Naive thymus-derived CD4-positive, alpha-beta T cell (primary cell): Measurements from ENCODE around the gene NRG3. TPM values are rescaled to one million over a fixed set of nuclear protein-coding genes. Genes with fewer than 3 reads are reported as not detected.

ENCODE experiments used
- ATAC-seq: fragments of 150-1000 bp; cut with Tn5 transposase; 2 replicates; pipeline ENCODE4 v1.10.0; 2021; ENCODE audit warnings: mild to moderate bottlenecking, moderate library complexity
- CTCF ChIA-PET: fragments of 350-600 bp; sonication (Branson Sonifier 250); formaldehyde crosslinking; loops from one replicate; lab custom pipeline; 2021; ENCODE audit warnings: antibody characterized with exemption; lab: Charles Lee
- POLR2A ChIA-PET: fragments of 350-600 bp; sonication (Branson Sonifier 250); formaldehyde crosslinking; loops from one replicate; lab custom pipeline; 2021; ENCODE audit warnings: antibody characterized with exemption, inconsistent platforms; lab: Charles Lee
- DNase-seq, 9 donors: peaks; one replicate each; pipeline versions ENCODE4 v3.0.0 to v3.0.0-alpha.2; 2020 to 2022; ENCODE audit warnings: mixed read lengths in 1 of 9
- H3K27ac ChIP-seq: one replicate; pipeline ENCODE4 v1.7.0; 2013; ENCODE audit warnings: mild to moderate bottlenecking, low read depth, low read length, moderate library complexity
- H3K27me3 ChIP-seq, 2 donors: one replicate each; pipeline ENCODE4 v1.7.0; 2013; ENCODE audit warnings: low read length in 2 of 2, mild to moderate bottlenecking in 2 of 2, moderate library complexity in 2 of 2; ENCODE audit not compliant: control insufficient read depth in 2 of 2, insufficient read depth in 2 of 2
- H3K36me3 ChIP-seq, 3 experiments: 1 replicate in 2 of 3; 2 replicates in 1 of 3; pipeline ENCODE4 v1.7.0; 2013; ENCODE audit warnings: low read length in 3 of 3, mild to moderate bottlenecking in 3 of 3, moderate library complexity in 1 of 3; ENCODE audit not compliant: insufficient read depth in 3 of 3, control insufficient read depth in 2 of 3
- H3K4me1 ChIP-seq, 2 donors: one replicate each; pipeline ENCODE4 v1.7.0; 2013; ENCODE audit warnings: low read length in 2 of 2, mild to moderate bottlenecking in 2 of 2, moderate library complexity in 1 of 2; ENCODE audit not compliant: control insufficient read depth in 2 of 2, insufficient read depth in 2 of 2
- H3K4me3 ChIP-seq: 2 replicates; pipeline ENCODE4 v1.7.0; 2013; ENCODE audit warnings: mild to moderate bottlenecking, low read length
- H3K9me3 ChIP-seq, 3 experiments: 1 replicate in 2 of 3; 2 replicates in 1 of 3; pipeline ENCODE4 v1.7.0; 2013; ENCODE audit warnings: low read length in 3 of 3; ENCODE audit not compliant: control insufficient read depth in 2 of 3
- H3K27ac Mint-ChIP-seq, 9 donors: one replicate each; pipeline ENCODE4 v1.8.0; 2020 to 2022; ENCODE audit warnings: mixed read lengths in 9 of 9, mild to moderate bottlenecking in 8 of 9, moderate library complexity in 5 of 9, inconsistent platforms in 2 of 9
- H3K27me3 Mint-ChIP-seq, 5 donors: one replicate each; pipeline ENCODE4 v1.8.0; 2021 to 2022; ENCODE audit warnings: mixed read lengths in 5 of 5, mild to moderate bottlenecking in 1 of 5
- H3K36me3 Mint-ChIP-seq, 5 donors: one replicate each; pipeline ENCODE4 v1.8.0; 2020 to 2022; ENCODE audit warnings: mixed read lengths in 5 of 5, mild to moderate bottlenecking in 3 of 5, inconsistent platforms in 1 of 5
- H3K4me1 Mint-ChIP-seq, 7 donors: one replicate each; pipeline ENCODE4 v1.8.0; 2020 to 2022; ENCODE audit warnings: mixed read lengths in 7 of 7, mild to moderate bottlenecking in 3 of 7, inconsistent platforms in 1 of 7
- H3K4me3 Mint-ChIP-seq, 10 donors: one replicate each; pipeline ENCODE4 v1.8.0; 2020 to 2022; ENCODE audit warnings: mild to moderate bottlenecking in 10 of 10, mixed read lengths in 10 of 10, moderate library complexity in 6 of 10, inconsistent platforms in 2 of 10
- H3K9me3 Mint-ChIP-seq, 11 donors: one replicate each; pipeline ENCODE4 v1.8.0; 2020 to 2022; ENCODE audit warnings: mixed read lengths in 11 of 11, mild to moderate bottlenecking in 4 of 11, inconsistent platforms in 1 of 11, moderate library complexity in 1 of 11
- intact Hi-C, 2 donors: fragments of 100-400 bp; cut with micrococcal nuclease; formaldehyde crosslinking; loops; one replicate each; pipeline ENCODE4 v1.15.1; 2023
- polyA plus RNA-seq, 2 donors: library from polyadenylated mRNA; unstranded; fragments of 300-500 nt; fragmentation: Illumina TruSeq; gene quantifications; one replicate each; pipeline ENCODE4 v1.2.3, GENCODE V29; 2021
- total RNA-seq, 6 experiments: library from RNA in 5 of 6; stranded (reverse) in 5 of 6; gene quantifications; 1 replicate in 5 of 6; 2 replicates in 1 of 6; pipeline ENCODE4 v1.2.3 and lab custom pipeline; 2021 to 2026

The NRG3 gene
- total and polyA plus RNA-seq, 7 experiments from 2014 or later: not detected

GRCh38 chr10:82535457-82535856 lies 660.5 kb downstream of the NRG3 start:
- Mint-ChIP-seq H3K9me3 (peaks cover 0 to 11% (median 3%) of the 10 kb centered on the region in 11 donors), H3K27me3 (no peaks in the 10 kb centered on the region), H3K27ac (no peak overlapping the region), H3K4me3 (no peak overlapping the region), H3K4me1 (no peaks in the 10 kb centered on the region), H3K36me3 (no peaks in the 10 kb centered on the region)
- ChIA-PET POLR2A (no interaction called here), CTCF (no interaction called here)
- DNase-seq (no peak), ATAC-seq (no peak)
- Histone ChIP-seq H3K36me3 (no peaks in the 10 kb centered on the region), H3K27me3 (no peaks in the 10 kb centered on the region), H3K4me1 (no peaks in the 10 kb centered on the region), H3K9me3 (no peaks in the 10 kb centered on the region), H3K27ac (no peak overlapping the region), H3K4me3 (no peak overlapping the region)
- intact Hi-C loops: no loop called here

GRCh38 chr10:82536668-82537067 lies 661.7 kb downstream of the NRG3 start:
- ATAC-seq: no peak
- H3K4me3 Mint-ChIP-seq: no peak overlapping the region
- intact Hi-C loops: no loop called here

GRCh38 chr10:82538272-82538671 lies 663.3 kb downstream of the NRG3 start:
- Mint-ChIP-seq H3K27ac (no peak overlapping the region), H3K4me3 (no peak overlapping the region), H3K4me1 (no peaks in the 10 kb centered on the region), H3K36me3 (no peaks in the 10 kb centered on the region), H3K27me3 (no peaks in the 10 kb centered on the region), H3K9me3 (peaks cover 2 to 10% (median 4%) of the 10 kb centered on the region in 11 donors)
- DNase-seq (no peak), ATAC-seq (no peak)
- no peaks in the 10 kb centered on the region for H3K9me3 ChIP-seq
- intact Hi-C loops: no loop called here
- no peak overlapping the region for H3K4me3 ChIP-seq
- H3K36me3 ChIP-seq: no peaks in the 10 kb centered on the region
- no peaks in the 10 kb centered on the region for H3K27me3 ChIP-seq
- no peak overlapping the region for H3K27ac ChIP-seq
- ChIA-PET POLR2A (no interaction called here), CTCF (no interaction called here)
- no peaks in the 10 kb centered on the region for H3K4me1 ChIP-seq

More at GRCh38 chr10:82536668-82537067, 661.7 kb downstream of the NRG3 start:
- CTCF ChIA-PET: no interaction called here
- Mint-ChIP-seq H3K9me3 (peaks cover 0 to 11% (median 3%) of the 10 kb centered on the region in 11 donors), H3K27ac (no peak overlapping the region), H3K36me3 (no peaks in the 10 kb centered on the region), H3K27me3 (no peaks in the 10 kb centered on the region), H3K4me1 (no peaks in the 10 kb centered on the region)
- POLR2A ChIA-PET: no interaction called here
- no peak for DNase-seq
- no peak overlapping the region for H3K27ac ChIP-seq
- no peaks in the 10 kb centered on the region for H3K27me3 ChIP-seq
- no peaks in the 10 kb centered on the region for H3K36me3 ChIP-seq
- H3K4me1 ChIP-seq: no peaks in the 10 kb centered on the region
- H3K4me3 ChIP-seq: no peak overlapping the region
- no peaks in the 10 kb centered on the region for H3K9me3 ChIP-seq

GRCh38 chr10:82543631-82544030 lies 668.6 kb downstream of the NRG3 start:
- ATAC-seq (no peak), DNase-seq (no peak)
- intact Hi-C loops: no loop called here
- no peaks in the 10 kb centered on the region for H3K27me3 ChIP-seq
- Mint-ChIP-seq H3K9me3 (peaks cover 0 to 12% (median 5%) of the 10 kb centered on the region in 11 donors), H3K27ac (no peak overlapping the region), H3K4me3 (no peak overlapping the region), H3K27me3 (no peaks in the 10 kb centered on the region), H3K4me1 (no peaks in the 10 kb centered on the region), H3K36me3 (no peaks in the 10 kb centered on the region)
- H3K4me3 ChIP-seq: no peak overlapping the region
- CTCF ChIA-PET: no interaction called here
- H3K27ac ChIP-seq: no peak overlapping the region
- no peaks in the 10 kb centered on the region for H3K4me1 ChIP-seq
- H3K36me3 ChIP-seq: no peaks in the 10 kb centered on the region
- POLR2A ChIA-PET: no interaction called here
- H3K9me3 ChIP-seq: no peaks in the 10 kb centered on the region

GRCh38 chr10:82544377-82544776 lies 669.4 kb downstream of the NRG3 start:
- Mint-ChIP-seq H3K27me3 (no peaks in the 10 kb centered on the region), H3K4me1 (no peaks in the 10 kb centered on the region), H3K36me3 (no peaks in the 10 kb centered on the region), H3K4me3 (no peak overlapping the region), H3K9me3 (peaks cover 0 to 12% (median 5%) of the 10 kb centered on the region in 11 donors), H3K27ac (no peak overlapping the region)
- Histone ChIP-seq H3K27me3 (no peaks in the 10 kb centered on the region), H3K9me3 (no peaks in the 10 kb centered on the region), H3K4me3 (no peak overlapping the region), H3K27ac (no peak overlapping the region), H3K36me3 (no peaks in the 10 kb centered on the region), H3K4me1 (no peaks in the 10 kb centered on the region)
- POLR2A ChIA-PET: no interaction called here
- no peak for ATAC-seq
- CTCF ChIA-PET: no interaction called here
- no peak for DNase-seq
- intact Hi-C loops: no loop called here

- no peaks in the 10 kb centered on the region for H3K4me1 ChIP-seq
- ATAC-seq: no peak
- intact Hi-C loops: no loop called here
- Mint-ChIP-seq H3K4me3 (no peak overlapping the region), H3K9me3 (peaks cover 0 to 5% (median 0%) of the 10 kb centered on the region in 11 donors), H3K36me3 (no peaks in the 10 kb centered on the region), H3K4me1 (no peaks in the 10 kb centered on the region), H3K27ac (no peak overlapping the region), H3K27me3 (no peaks in the 10 kb centered on the region)
- no peak overlapping the region for H3K27ac ChIP-seq
- POLR2A ChIA-PET: no interaction called here
- H3K27me3 ChIP-seq: no peaks in the 10 kb centered on the region
- DNase-seq: no peak
- H3K36me3 ChIP-seq: no peaks in the 10 kb centered on the region
- no peaks in the 10 kb centered on the region for H3K9me3 ChIP-seq
- no peak overlapping the region for H3K4me3 ChIP-seq
- CTCF ChIA-PET: no interaction called here
Observed at GRCh38 chr10:82551506-82551905, 676.5 kb downstream of the NRG3 start.

GRCh38 chr10:82552267-82552666 lies 677.3 kb downstream of the NRG3 start:
- ATAC-seq (no peak), DNase-seq (no peak)
- Histone ChIP-seq H3K9me3 (no peaks in the 10 kb centered on the region), H3K36me3 (no peaks in the 10 kb centered on the region), H3K27me3 (no peaks in the 10 kb centered on the region), H3K4me1 (no peaks in the 10 kb centered on the region), H3K4me3 (no peak overlapping the region), H3K27ac (no peak overlapping the region)
- ChIA-PET POLR2A (no interaction called here), CTCF (no interaction called here)
- H3K27me3 Mint-ChIP-seq: no peaks in the 10 kb centered on the region
- intact Hi-C loops: no loop called here
- H3K4me3 Mint-ChIP-seq: no peak overlapping the region
- no peaks in the 10 kb centered on the region for H3K36me3 Mint-ChIP-seq
- H3K4me1 Mint-ChIP-seq: no peaks in the 10 kb centered on the region
- no peak overlapping the region for H3K27ac Mint-ChIP-seq
- peaks cover 0 to 4% (median 0%) of the 10 kb centered on the region in 11 donors for H3K9me3 Mint-ChIP-seq
